Ureter (tissue), 1 donor: ENCODE results near the gene ZNF207. TPM values are rescaled to one million over a fixed set of nuclear protein-coding genes. Genes with fewer than 3 reads are reported as not detected.
"Not testable (repeated sequence)": the region's sequence is repeated elsewhere in the genome, so short reads cannot be mapped to it uniquely, and the experiment has no call there.

Experiments
- DNase-seq: peaks from one replicate; pipeline ENCODE4 v3.0.0-alpha.2; 2020; ENCODE audit warnings: low spot score
- total RNA-seq: library from RNA; stranded (reverse); gene quantifications from one replicate; pipeline ENCODE4 v1.2.4, GENCODE V29; 2023
- donor health status: DM: yes; HTN: yes; CAD: no.

ZNF207 gene
- total RNA-seq, 1 donor from 2014 or later = 231 TPM

GRCh38 chr17:32386844-32387243 is 36.9 kb downstream of the ZNF207 start:
- no peak for DNase-seq

- DNase-seq = not testable (repeated sequence)
Observed at GRCh38 chr17:32388128-32388527, 38.2 kb downstream of the ZNF207 start.

GRCh38 chr17:32388613-32389459 is 38.9 kb downstream of the ZNF207 start:
- no peak for DNase-seq

GRCh38 chr17:32393904-32394303 is 43.9 kb downstream of the ZNF207 start:
- DNase-seq = no peak

- DNase-seq = no peak
Observed at GRCh38 chr17:32396343-32396742, 46.4 kb downstream of the ZNF207 start.

GRCh38 chr17:32398946-32399345 is 49.0 kb downstream of the ZNF207 start:
- no peak for DNase-seq

- DNase-seq = not testable (repeated sequence)
Observed at GRCh38 chr17:32410085-32410484, 60.1 kb downstream of the ZNF207 start.

- no peak for DNase-seq
Observed at GRCh38 chr17:32426894-32427293, 76.9 kb downstream of the ZNF207 start.

GRCh38 chr17:32429598-32429997 is 79.6 kb downstream of the ZNF207 start:
- no peak for DNase-seq

Other genes with a start within 250 kb of the ZNF207 start
- 37.3 TPM for gene RHOT1, start 207.7 kb upstream of the ZNF207 start, total RNA-seq
- 0.99 TPM for gene RHBDL3, start 84.3 kb upstream of the ZNF207 start, total RNA-seq
- gene C17orf75, start 8.0 kb upstream of the ZNF207 start, total RNA-seq = 24.6 TPM
- 80.9 TPM for gene PSMD11, start 94.4 kb downstream of the ZNF207 start, total RNA-seq
- 0.83 TPM for gene CDK5R1, start 136.8 kb downstream of the ZNF207 start, total RNA-seq